Gastroesophageal sphincter (tissue), 4 donors: ENCODE results near the gene RGS16. TPM values are rescaled to one million over a fixed set of nuclear protein-coding genes. Genes with fewer than 3 reads are reported as not detected.

Source experiments
- ATAC-seq: fragments of 150-250 bp; one replicate; pipeline ENCODE4 v1.9.1; 2016; ENCODE audit warnings: mild to moderate bottlenecking, moderate library complexity
- H3K27ac ChIP-seq, 4 donors: fragments of 200-600 bp; sonication (generic) in 3 of 4; 1 replicate in 3 of 4; 2 replicates in 1 of 4; pipeline ENCODE4 v1.5.1; 2016 to 2019
- H3K27me3 ChIP-seq: fragments of 200-600 bp; sonication (generic); one replicate; pipeline ENCODE4 v1.5.1; 2019
- H3K36me3 ChIP-seq, 2 donors: fragments of 200-600 bp; sonication (generic); one replicate each; pipeline ENCODE4 v1.5.1; 2019; ENCODE audit warnings: control low read depth in 1 of 2
- H3K4me1 ChIP-seq, 3 donors: fragments of 200-600 bp; sonication (generic); 1 replicate in 2 of 3; 2 replicates in 1 of 3; pipeline ENCODE4 v1.5.1; 2016 to 2019; ENCODE audit warnings: control low read depth in 2 of 3
- H3K4me3 ChIP-seq, 2 donors: fragments of 200-600 bp; sonication (generic); one replicate each; pipeline ENCODE4 v1.5.1; 2019; ENCODE audit warnings: mild to moderate bottlenecking in 1 of 2, moderate library complexity in 1 of 2
- H3K9me3 ChIP-seq, 3 donors: fragments of 200-600 bp; sonication (generic); one replicate each; pipeline ENCODE4 v1.5.1; 2017 to 2019; ENCODE audit warnings: control low read depth in 2 of 3
- EP300 ChIP-seq: sonication (generic); formaldehyde crosslinking; IDR thresholded peaks from one replicate; pipeline ENCODE4 v1.6.1; 2017; ENCODE audit warnings: antibody characterized with exemption, mild to moderate bottlenecking
- POLR2A ChIP-seq, 2 donors: fragments of 450-650 bp; IDR thresholded peaks; one replicate each; pipeline ENCODE4 v1.6.1; 2017; ENCODE audit warnings: antibody characterized with exemption in 2 of 2, mild to moderate bottlenecking in 2 of 2, moderate library complexity in 1 of 2
- POLR2AphosphoS5 ChIP-seq: sonication (generic); formaldehyde crosslinking; IDR thresholded peaks from one replicate; pipeline ENCODE4 v1.6.1; 2017; ENCODE audit warnings: antibody characterized with exemption
- WGBS, 2 donors: methylation state at CpG; one replicate each; pipeline ENCODE4 v1.1.5; 2018; ENCODE audit warnings: low coverage in 1 of 2; 5-methylcytosine and 5-hydroxymethylcytosine counted together
- total RNA-seq, 4 donors: library from RNA; depleted of rRNA; stranded (reverse); fragments of >200 nt; gene quantifications; one replicate each; pipeline ENCODE4 v1.1.0, GENCODE V29; 2016
- TF ChIP-seq, protein P1 (sequence below), 4 experiments: fragments of 200-600 bp in 2 of 4; fragments of 450-650 bp in 2 of 4; sonication (generic) in 1 of 4; IDR thresholded peaks; one replicate each; pipeline ENCODE4 v1.5.1; 2017 to 2019; ENCODE audit warnings: antibody characterized with exemption in 4 of 4, mild to moderate bottlenecking in 2 of 4, moderate library complexity in 2 of 4

RGS16 gene
- total RNA-seq, 4 donors from 2014 or later = 0.47 to 10.6 (median 2.1) TPM

DNA sequence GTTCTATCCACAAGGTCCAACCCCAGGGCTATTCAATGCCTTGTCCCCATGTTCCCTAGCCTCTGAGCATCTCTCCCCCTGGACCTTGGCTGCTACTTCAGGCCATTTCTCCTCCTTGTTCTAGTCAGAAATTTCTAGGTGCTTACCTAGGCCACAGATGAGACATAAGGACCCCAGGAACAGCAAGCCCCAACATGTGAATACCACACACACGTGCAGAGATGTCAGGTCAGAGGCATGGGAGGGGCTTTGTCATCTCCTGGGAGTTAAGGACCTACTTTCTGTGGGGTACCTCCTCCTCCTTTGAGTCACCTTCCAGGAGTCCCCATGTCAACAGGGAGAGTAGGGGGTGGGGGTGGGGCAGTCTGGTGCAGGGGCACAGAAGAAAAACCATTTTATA, 7.1 kb upstream of the RGS16 start:
- 43% methylated on average over 1 of the region's 1 CpG; no CpG with 5 or more reads in 1 of the 2 donors for WGBS, 2 donors
- H3K27me3 ChIP-seq = no peaks in the 10 kb centered on the region
- TF ChIP-seq POLR2AphosphoS5 (no peak), POLR2A (IDR thresholded peaks at IDR 0.05) (no peak), EP300 (no peak)
- TF ChIP-seq, protein P1, sequence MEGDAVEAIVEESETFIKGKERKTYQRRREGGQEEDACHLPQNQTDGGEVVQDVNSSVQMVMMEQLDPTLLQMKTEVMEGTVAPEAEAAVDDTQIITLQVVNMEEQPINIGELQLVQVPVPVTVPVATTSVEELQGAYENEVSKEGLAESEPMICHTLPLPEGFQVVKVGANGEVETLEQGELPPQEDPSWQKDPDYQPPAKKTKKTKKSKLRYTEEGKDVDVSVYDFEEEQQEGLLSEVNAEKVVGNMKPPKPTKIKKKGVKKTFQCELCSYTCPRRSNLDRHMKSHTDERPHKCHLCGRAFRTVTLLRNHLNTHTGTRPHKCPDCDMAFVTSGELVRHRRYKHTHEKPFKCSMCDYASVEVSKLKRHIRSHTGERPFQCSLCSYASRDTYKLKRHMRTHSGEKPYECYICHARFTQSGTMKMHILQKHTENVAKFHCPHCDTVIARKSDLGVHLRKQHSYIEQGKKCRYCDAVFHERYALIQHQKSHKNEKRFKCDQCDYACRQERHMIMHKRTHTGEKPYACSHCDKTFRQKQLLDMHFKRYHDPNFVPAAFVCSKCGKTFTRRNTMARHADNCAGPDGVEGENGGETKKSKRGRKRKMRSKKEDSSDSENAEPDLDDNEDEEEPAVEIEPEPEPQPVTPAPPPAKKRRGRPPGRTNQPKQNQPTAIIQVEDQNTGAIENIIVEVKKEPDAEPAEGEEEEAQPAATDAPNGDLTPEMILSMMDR (IDR thresholded peaks at IDR 0.05) = no peak
- H3K4me1 ChIP-seq = peaks cover 0 to 21% (median 7%) of the 10 kb centered on the region in 3 donors
- no peak for ATAC-seq
- no peaks in the 10 kb centered on the region for H3K9me3 ChIP-seq
- no peak overlapping the region for H3K4me3 ChIP-seq
- no peak overlapping the region for H3K27ac ChIP-seq
- H3K36me3 ChIP-seq = no peaks in the 10 kb centered on the region

DNA sequence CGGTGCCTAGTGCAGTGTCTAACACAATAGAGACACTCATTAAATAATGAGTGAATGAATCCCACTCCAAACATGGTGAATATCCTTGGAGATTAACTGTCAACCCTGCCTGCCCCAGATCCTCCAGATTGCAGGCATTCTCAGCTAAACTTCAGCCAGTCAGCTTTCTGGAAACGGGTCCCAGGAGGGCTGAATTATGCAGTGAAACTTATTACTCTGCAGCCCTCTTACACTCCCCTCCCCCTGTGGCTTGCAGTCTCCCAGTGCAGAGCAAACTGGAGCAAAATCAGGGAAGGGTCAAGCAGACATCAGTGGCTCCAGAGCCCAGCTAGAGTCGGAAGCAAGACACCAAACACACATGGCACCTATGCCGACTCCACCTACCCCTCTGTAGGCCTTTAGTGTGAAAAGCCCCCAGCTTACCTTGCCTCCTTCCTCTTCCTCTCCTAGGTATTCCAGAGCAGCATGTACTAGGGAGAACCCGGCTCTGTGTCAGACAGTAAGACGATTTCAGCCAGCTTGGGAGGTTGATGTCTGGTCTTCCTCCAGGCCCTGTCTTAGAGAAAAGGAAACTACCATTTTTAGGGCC, 6.5 kb upstream of the RGS16 start:
- ATAC-seq = no peak
- no peak for TF ChIP-seq EP300
- TF ChIP-seq POLR2A (IDR thresholded peaks at IDR 0.05) = no peak
- TF ChIP-seq, protein P1 (IDR thresholded peaks at IDR 0.05) = no peak
- no peak for TF ChIP-seq POLR2AphosphoS5
- no peaks in the 10 kb centered on the region for H3K9me3 ChIP-seq

DNA sequence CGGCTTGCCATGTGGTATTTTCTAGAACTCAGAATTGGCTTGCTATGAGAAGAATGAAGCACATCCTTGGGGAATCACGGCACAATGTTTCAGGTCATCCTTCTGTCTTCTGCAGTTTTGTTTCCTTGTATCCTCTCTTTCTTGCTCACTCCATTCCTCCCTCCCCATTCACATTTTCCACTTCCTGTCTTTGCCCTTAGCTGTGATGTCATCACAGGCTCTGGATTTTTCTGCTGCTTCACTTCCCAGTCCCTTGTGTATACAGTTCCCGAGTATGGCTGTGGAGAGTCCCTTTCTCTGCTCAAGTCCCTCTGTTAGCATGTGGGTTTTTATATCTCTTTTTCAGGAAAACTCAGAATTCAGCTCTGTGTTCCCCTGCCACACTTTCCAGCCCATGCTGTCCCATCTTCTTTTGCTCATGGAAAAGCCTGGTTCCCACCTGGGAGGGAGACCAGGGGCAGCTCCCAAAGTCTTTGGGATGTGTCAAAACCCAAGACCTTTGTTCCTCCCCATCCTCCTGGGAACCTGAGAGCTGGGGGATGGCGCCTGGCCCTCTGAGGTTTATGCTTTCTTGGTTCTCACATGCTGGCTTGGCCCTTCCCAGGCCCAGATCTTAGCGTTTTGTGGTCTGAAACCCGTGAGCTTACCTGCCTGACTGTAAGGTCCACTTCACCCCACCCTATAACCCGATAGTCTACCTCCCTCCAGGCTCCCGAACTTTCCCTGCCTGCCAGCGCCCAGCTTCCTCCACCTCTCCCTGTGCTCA, 4.8 kb upstream of the RGS16 start:
- Histone ChIP-seq H3K27ac (peak overlapping the region in 2 of 4 donors; percentile 37 to 43), H3K27me3 (no peaks in the 10 kb centered on the region), H3K4me3 (no peak overlapping the region), H3K36me3 (no peaks in the 10 kb centered on the region), H3K4me1 (peaks cover 0 to 11% (median 7%) of the 10 kb centered on the region in 3 donors), H3K9me3 (no peaks in the 10 kb centered on the region)
- WGBS, 2 donors = 74 to 84% methylated on average over 8 to 9 of the region's 9 CpGs
- ATAC-seq = no peak
- TF ChIP-seq POLR2A (IDR thresholded peaks at IDR 0.05) = no peak

More for the DNA sequence above, 6.5 kb upstream of the RGS16 start:
- Histone ChIP-seq H3K4me3 (no peak overlapping the region), H3K27ac (no peak overlapping the region), H3K4me1 (peaks cover 0 to 15% (median 4%) of the 10 kb centered on the region in 3 donors), H3K27me3 (no peaks in the 10 kb centered on the region), H3K36me3 (no peaks in the 10 kb centered on the region)
- 50 to 74% methylated on average over 2 to 4 of the region's 6 CpGs for WGBS, 2 donors

DNA sequence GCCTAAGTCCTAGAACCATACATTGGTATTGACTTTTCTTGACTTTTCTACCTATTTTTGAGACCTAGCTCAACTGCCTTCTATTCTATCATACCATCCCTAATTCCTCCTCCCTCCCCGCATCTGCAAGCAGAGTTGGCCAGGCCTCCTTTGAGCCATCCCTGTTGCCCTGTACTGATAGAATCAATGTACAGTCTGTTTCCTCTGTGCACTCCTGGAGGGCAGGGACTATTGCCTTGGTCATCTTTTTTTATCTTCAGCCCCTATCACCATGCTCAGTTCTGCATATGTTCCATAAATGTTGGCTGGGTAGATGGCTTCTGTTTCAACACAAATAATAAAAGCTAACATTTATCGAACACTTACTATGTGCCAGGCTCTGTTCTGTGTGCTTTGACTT, 4.0 kb upstream of the RGS16 start:
- H3K9me3 ChIP-seq = no peaks in the 10 kb centered on the region
- H3K4me3 ChIP-seq = no peak overlapping the region
- peaks cover 0 to 16% (median 11%) of the 10 kb centered on the region in 3 donors for H3K4me1 ChIP-seq
- no peaks in the 10 kb centered on the region for H3K36me3 ChIP-seq
- H3K27ac ChIP-seq = no peak overlapping the region
- WGBS, 2 donors = 88 to 92% methylated on average over 2 of the region's 2 CpGs
- H3K27me3 ChIP-seq = no peaks in the 10 kb centered on the region
- TF ChIP-seq, protein P1 (IDR thresholded peaks at IDR 0.05) = no peak
- no peak for TF ChIP-seq POLR2A (IDR thresholded peaks at IDR 0.05)
- no peak for TF ChIP-seq POLR2AphosphoS5
- no peak for TF ChIP-seq EP300
- ATAC-seq = no peak

DNA sequence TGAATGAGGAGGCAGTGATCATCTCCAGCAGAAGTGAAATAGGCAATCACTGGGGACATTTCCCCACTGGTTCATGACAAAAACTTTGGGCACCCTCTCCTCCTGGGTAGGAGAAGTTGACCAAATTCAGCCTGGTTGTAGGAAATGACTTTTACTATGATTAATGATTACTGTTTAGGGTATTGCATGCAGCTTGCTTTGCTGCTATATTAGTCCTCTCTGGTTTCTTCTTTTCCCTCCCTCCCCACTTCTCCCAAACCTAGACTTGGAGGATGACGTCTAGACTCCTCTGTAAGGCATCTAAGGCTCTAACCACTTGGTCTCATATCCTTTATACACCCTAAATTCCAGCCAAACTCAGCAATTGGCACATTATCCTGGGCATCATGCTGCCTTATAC, 3.4 kb upstream of the RGS16 start:
- Histone ChIP-seq H3K4me1 (peaks cover 0 to 23% (median 11%) of the 10 kb centered on the region in 3 donors), H3K36me3 (no peaks in the 10 kb centered on the region), H3K27ac (no peak overlapping the region), H3K4me3 (no peak overlapping the region), H3K27me3 (no peaks in the 10 kb centered on the region), H3K9me3 (no peaks in the 10 kb centered on the region)
- 72 to 81% methylated on average over 1 of the region's 1 CpG for WGBS, 2 donors
- no peak for TF ChIP-seq POLR2AphosphoS5
- TF ChIP-seq, protein P1 (IDR thresholded peaks at IDR 0.05) = no peak
- no peak for TF ChIP-seq POLR2A (IDR thresholded peaks at IDR 0.05)
- ATAC-seq = no peak
